Measurements from ENCODE around the gene WWOX.

DNA sequence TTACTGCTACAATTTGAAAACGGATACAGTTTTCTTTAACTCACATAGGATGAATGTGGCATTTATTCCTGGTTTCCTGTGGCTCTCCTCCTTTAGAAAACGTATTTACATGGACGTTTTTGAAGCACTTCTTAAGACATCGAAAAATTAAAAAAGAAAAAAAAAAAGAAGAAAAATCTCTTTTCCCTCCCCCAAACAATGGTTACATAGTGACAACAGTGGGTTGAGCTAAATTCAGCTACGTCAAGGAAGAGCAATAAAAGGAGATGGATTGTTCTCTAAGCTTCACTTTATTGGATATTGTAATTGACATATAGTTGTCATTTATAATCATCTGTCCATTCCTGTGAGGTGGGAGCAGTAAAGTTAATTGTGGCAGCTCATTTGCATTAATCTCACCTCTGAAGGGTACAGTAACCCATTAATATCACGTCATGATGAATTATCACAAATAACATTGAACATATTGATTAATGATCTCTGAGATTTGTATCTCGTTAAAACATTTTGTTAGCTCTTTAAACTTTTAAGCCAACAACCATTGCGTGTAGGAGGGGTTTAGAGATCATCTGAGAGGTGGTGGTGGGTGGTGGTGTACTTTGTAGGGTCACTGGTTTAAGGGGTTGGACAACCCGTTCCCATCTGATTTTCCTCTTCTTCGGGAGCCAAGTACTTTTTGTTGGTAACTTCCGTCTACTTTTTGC, 184.2 kb downstream of the WWOX start:
- TF ChIP-seq EZH2 (IDR thresholded peaks at IDR 0.05; ENCODE audit: insufficient read depth, low read length) = no peak
- TF ChIP-seq, protein P1, sequence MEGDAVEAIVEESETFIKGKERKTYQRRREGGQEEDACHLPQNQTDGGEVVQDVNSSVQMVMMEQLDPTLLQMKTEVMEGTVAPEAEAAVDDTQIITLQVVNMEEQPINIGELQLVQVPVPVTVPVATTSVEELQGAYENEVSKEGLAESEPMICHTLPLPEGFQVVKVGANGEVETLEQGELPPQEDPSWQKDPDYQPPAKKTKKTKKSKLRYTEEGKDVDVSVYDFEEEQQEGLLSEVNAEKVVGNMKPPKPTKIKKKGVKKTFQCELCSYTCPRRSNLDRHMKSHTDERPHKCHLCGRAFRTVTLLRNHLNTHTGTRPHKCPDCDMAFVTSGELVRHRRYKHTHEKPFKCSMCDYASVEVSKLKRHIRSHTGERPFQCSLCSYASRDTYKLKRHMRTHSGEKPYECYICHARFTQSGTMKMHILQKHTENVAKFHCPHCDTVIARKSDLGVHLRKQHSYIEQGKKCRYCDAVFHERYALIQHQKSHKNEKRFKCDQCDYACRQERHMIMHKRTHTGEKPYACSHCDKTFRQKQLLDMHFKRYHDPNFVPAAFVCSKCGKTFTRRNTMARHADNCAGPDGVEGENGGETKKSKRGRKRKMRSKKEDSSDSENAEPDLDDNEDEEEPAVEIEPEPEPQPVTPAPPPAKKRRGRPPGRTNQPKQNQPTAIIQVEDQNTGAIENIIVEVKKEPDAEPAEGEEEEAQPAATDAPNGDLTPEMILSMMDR (IDR thresholded peaks at IDR 0.05; ENCODE audit: insufficient read depth, low read depth, low read length) = no peak
